Neural cell (in vitro differentiated cells): ENCODE data around the gene S100A2. TPM values are rescaled to one million over a fixed set of nuclear protein-coding genes. Genes with fewer than 3 reads are reported as not detected.

ENCODE experiments used
- H2AFZ ChIP-seq: fragments of 200-600, 300-800 bp; sonication (generic), shearing (Covaris generic); 2 replicates; pipeline ENCODE4 v1.6.0; 2014; ENCODE audit warnings: low read depth, mild to moderate bottlenecking, antibody characterized with exemption, low read length, moderate library complexity
- H3F3A ChIP-seq: fragments of 200-600 bp; shearing (Covaris generic); 2 replicates; pipeline ENCODE4 v1.6.1; 2016; ENCODE audit warnings: mild to moderate bottlenecking, moderate library complexity, mixed read lengths, antibody characterized with exemption, low read length; ENCODE audit not compliant: insufficient read depth, poor library complexity, severe bottlenecking
- H3K27ac ChIP-seq: fragments of 200-600, 300-800 bp; sonication (generic), shearing (Covaris generic); 2 replicates; pipeline ENCODE4 v1.5.1; 2014; ENCODE audit warnings: mild to moderate bottlenecking, low read length, moderate library complexity
- H3K27me3 ChIP-seq: fragments of 300-800, 200-600 bp; sonication (generic), shearing (Covaris generic); 2 replicates; pipeline ENCODE4 v1.6.0; 2014; ENCODE audit warnings: mild to moderate bottlenecking, low read depth, low read length, moderate library complexity; ENCODE audit not compliant: insufficient read depth
- H3K36me3 ChIP-seq: fragments of 300-800, 200-600 bp; sonication (generic), shearing (Covaris generic); 2 replicates; pipeline ENCODE4 v1.5.1; 2014; ENCODE audit warnings: mild to moderate bottlenecking, antibody characterized with exemption, low read length, moderate library complexity; ENCODE audit not compliant: insufficient read depth
- H3K4me2 ChIP-seq: fragments of 300-800, 200-600 bp; sonication (generic), shearing (Covaris generic); 2 replicates; pipeline ENCODE4 v1.6.0; 2014; ENCODE audit warnings: mild to moderate bottlenecking, low read length
- H3K4me3 ChIP-seq: fragments of 300-800, 200-600 bp; sonication (generic), shearing (Covaris generic); 2 replicates; pipeline ENCODE4 v1.5.1; 2014; ENCODE audit warnings: mild to moderate bottlenecking, low read length, moderate library complexity
- H3K79me2 ChIP-seq: fragments of 200-600 bp; shearing (Covaris generic); replicated peaks from 2 replicates; pipeline ENCODE4 v1.6.0; 2014; ENCODE audit warnings: mild to moderate bottlenecking, low read length, moderate library complexity; ENCODE audit not compliant: insufficient read depth
- H3K9ac ChIP-seq: fragments of 300-800, 200-600 bp; sonication (generic), shearing (Covaris generic); 2 replicates; pipeline ENCODE4 v1.6.1; 2016; ENCODE audit warnings: mild to moderate bottlenecking, low read length, mixed read lengths
- H3K9me2 ChIP-seq: fragments of 200-600 bp; shearing (Covaris generic); 2 replicates; pipeline ENCODE4 v1.6.1; 2016; ENCODE audit warnings: mild to moderate bottlenecking, low read length, mixed read lengths; ENCODE audit not compliant: insufficient read depth
- H3K9me3 ChIP-seq: fragments of 200-600, 300-800 bp; sonication (generic), shearing (Covaris generic); 2 replicates; pipeline ENCODE4 v1.6.1; 2016; ENCODE audit warnings: mild to moderate bottlenecking, mixed run types, low read length, moderate library complexity, mixed read lengths
- H4K20me1 ChIP-seq: fragments of 200-600 bp; shearing (Covaris generic); 2 replicates; pipeline ENCODE4 v1.6.1; 2016; ENCODE audit warnings: mild to moderate bottlenecking, mixed run types; ENCODE audit not compliant: insufficient read depth
- CTCF ChIP-seq: fragments of 450-650 bp; IDR thresholded peaks from 2 replicates; pipeline ENCODE4 v1.5.1; 2014; ENCODE audit warnings: antibody characterized with exemption, mild to moderate bottlenecking, moderate library complexity; ENCODE audit not compliant: poor library complexity, severe bottlenecking
- EP300 ChIP-seq: fragments of 450-650 bp; conservative IDR thresholded peaks from 2 replicates; pipeline ENCODE4 v1.6.1; 2014; ENCODE audit warnings: antibody characterized with exemption, mild to moderate bottlenecking, moderate library complexity; ENCODE audit not compliant: poor library complexity, severe bottlenecking
- EZH2 ChIP-seq: fragments of 200-600, 300-800 bp; shearing (Covaris generic), sonication (generic); IDR thresholded peaks from 2 replicates; pipeline ENCODE4 v1.6.1; 2014; ENCODE audit warnings: antibody characterized with exemption, low read length, borderline replicate concordance, mild to moderate bottlenecking; ENCODE audit not compliant: insufficient read depth, poor library complexity, severe bottlenecking
- MXI1 ChIP-seq: fragments of 450-650 bp; conservative IDR thresholded peaks from 2 replicates; pipeline ENCODE4 v1.6.1; 2014; ENCODE audit warnings: antibody characterized with exemption, mild to moderate bottlenecking; ENCODE audit not compliant: poor library complexity, severe bottlenecking
- POLR2AphosphoS5 ChIP-seq: IDR thresholded peaks from 2 replicates; pipeline ENCODE4 v1.6.1; 2012
- RAD21 ChIP-seq: fragments of 450-650 bp; conservative IDR thresholded peaks from 2 replicates; pipeline ENCODE4 v1.6.1; 2014; ENCODE audit warnings: antibody characterized with exemption, mild to moderate bottlenecking, moderate library complexity
- REST ChIP-seq: IDR thresholded peaks from 2 replicates; pipeline ENCODE4 v1.6.1; 2012; ENCODE audit warnings: borderline replicate concordance
- SMC3 ChIP-seq: fragments of 450-650 bp; conservative IDR thresholded peaks from 2 replicates; pipeline ENCODE4 v1.6.1; 2014; ENCODE audit warnings: antibody characterized with exemption, mild to moderate bottlenecking, moderate library complexity; ENCODE audit not compliant: poor library complexity
- TAF1 ChIP-seq: IDR thresholded peaks from 2 replicates; pipeline ENCODE4 v1.6.1; 2012; ENCODE audit warnings: low read depth
- polyA plus RNA-seq: library from polyadenylated mRNA; depleted of rRNA; stranded (reverse); fragments of >200 nt; gene quantifications from 2 replicates; pipeline ENCODE4 v1.2.3, GENCODE V29; 2014

S100A2 gene
- polyA plus RNA-seq, 1 donor from 2014 or later = not detected

- no peaks in the 10 kb centered on the region for H3K36me3 ChIP-seq
- H4K20me1 ChIP-seq = no peaks in the 10 kb centered on the region
- H3K27ac ChIP-seq = no peak overlapping the region
- H3K4me3 ChIP-seq = no peak overlapping the region
- no peaks in the 10 kb centered on the region for H3F3A ChIP-seq
- no peaks in the 10 kb centered on the region for H3K27me3 ChIP-seq
- no peak overlapping the region for H3K9ac ChIP-seq
- TF ChIP-seq RAD21 (no peak), TAF1 (no peak), EP300 (no peak), REST (no peak), MXI1 (no peak), CTCF (no peak), POLR2AphosphoS5 (no peak), SMC3 (no peak), EZH2 (no peak)
- H3K9me2 ChIP-seq = no peaks in the 10 kb centered on the region
- no peak overlapping the region for H2AFZ ChIP-seq
- no peaks in the 10 kb centered on the region for H3K9me3 ChIP-seq
- no peak overlapping the region for H3K4me2 ChIP-seq
- no peaks in the 10 kb centered on the region for H3K79me2 ChIP-seq
Observed at GRCh38 chr1:153546371-153546770, 19.3 kb downstream of the S100A2 start.

- Histone ChIP-seq H3K9me2 (no peaks in the 10 kb centered on the region), H3K4me2 (no peak within 1 kb of the TSS), H3K27ac (no peak within 1 kb of the TSS), H3K36me3 (no peaks in the 10 kb centered on the region), H3K9ac (no peak within 1 kb of the TSS), H4K20me1 (no peaks in the 10 kb centered on the region), H3K4me3 (no peak within 1 kb of the TSS), H3K79me2 (no peaks in the 10 kb centered on the region), H3K27me3 (no peaks in the 10 kb centered on the region), H3F3A (no peaks in the 10 kb centered on the region), H2AFZ (no peak within 1 kb of the TSS), H3K9me3 (no peaks in the 10 kb centered on the region)
- TF ChIP-seq REST (no peak), EP300 (no peak), CTCF (no peak), MXI1 (no peak), POLR2AphosphoS5 (no peak), RAD21 (no peak), TAF1 (no peak), EZH2 (no peak), SMC3 (no peak)
Observed at GRCh38 chr1:153545067-153546055, 20.3 kb downstream of the S100A2 start, which contains the start of gene S100A4. TSS of gene S100A4 (minus strand) at chr1:153545806. CDS start at chr1:153544794, 1,012 bp downstream.
